WTC11 (cell line): ENCODE data around the gene GPD1. TPM values are rescaled to one million over a fixed set of nuclear protein-coding genes. Genes with fewer than 3 reads are reported as not detected.

Experiments used
- ATAC-seq: fragments of 200-7000 bp; cut with Tn5 transposase; 2 replicates; pipeline ENCODE4 v1.10.0; 2021; ENCODE audit warnings: mild to moderate bottlenecking, moderate library complexity
- CTCF ChIA-PET: fragments of 300-600 bp; sonication (Branson Sonifier 250); formaldehyde crosslinking; loops from one replicate; lab custom pipeline; 2021; ENCODE audit warnings: antibody characterized with exemption; lab: Charles Lee
- POLR2A ChIA-PET: fragments of 350-600 bp; sonication (Branson Sonifier 250); formaldehyde crosslinking; loops from one replicate; lab custom pipeline; 2021; ENCODE audit warnings: antibody characterized with exemption; lab: Charles Lee
- DNase-seq: peaks from one replicate; pipeline ENCODE4 v3.0.0; 2021; ENCODE audit warnings: low spot score
- H3K27ac Mint-ChIP-seq: 2 replicates; pipeline ENCODE4 v1.8.0; 2021; ENCODE audit warnings: mixed read lengths
- H3K27me3 Mint-ChIP-seq: 2 replicates; pipeline ENCODE4 v1.8.0; 2021; ENCODE audit warnings: low read depth, mild to moderate bottlenecking, moderate library complexity, mixed read lengths
- H3K36me3 Mint-ChIP-seq: 2 replicates; pipeline ENCODE4 v1.8.0; 2021; ENCODE audit warnings: mixed read lengths
- H3K4me1 Mint-ChIP-seq: 2 replicates; pipeline ENCODE4 v1.8.0; 2022; ENCODE audit warnings: mixed read lengths
- H3K4me3 Mint-ChIP-seq: 2 replicates; pipeline ENCODE4 v1.8.0; 2021; ENCODE audit warnings: mild to moderate bottlenecking, moderate library complexity, mixed read lengths
- H3K9me3 Mint-ChIP-seq: 2 replicates; pipeline ENCODE4 v1.8.0; 2021; ENCODE audit warnings: mixed read lengths
- AFF4 ChIP-seq: sonication (generic); formaldehyde crosslinking; IDR thresholded peaks from 2 replicates; pipeline ENCODE4 v1.8.1; 2023; ENCODE audit warnings: mild to moderate bottlenecking, missing genetic modification reagents, borderline replicate concordance
- AR ChIP-seq: fragments of 250-450 bp; sonication (Bioruptor Pico); IDR thresholded peaks from 2 replicates; pipeline ENCODE4 v1.9.0; 2021; ENCODE audit warnings: mild to moderate bottlenecking
- ESRRA ChIP-seq: sonication (generic); formaldehyde crosslinking; IDR thresholded peaks from 2 replicates; pipeline ENCODE4 v1.8.1; 2022; ENCODE audit warnings: mild to moderate bottlenecking, missing genetic modification reagents, borderline replicate concordance
- ETV6 ChIP-seq: sonication (generic); formaldehyde crosslinking; IDR thresholded peaks from 2 replicates; pipeline ENCODE4 v1.8.1; 2022; ENCODE audit warnings: mild to moderate bottlenecking, missing genetic modification reagents
- FOXK1 ChIP-seq: sonication (generic); formaldehyde crosslinking; IDR thresholded peaks from 2 replicates; pipeline ENCODE4 v1.8.0; 2022; ENCODE audit warnings: mild to moderate bottlenecking, moderate library complexity, missing genetic modification reagents
- JUN ChIP-seq: sonication (generic); formaldehyde crosslinking; IDR thresholded peaks from 2 replicates; pipeline ENCODE4 v1.8.0; 2023; ENCODE audit warnings: mild to moderate bottlenecking, missing genetic modification reagents
- NFYB ChIP-seq: sonication (generic); formaldehyde crosslinking; conservative IDR thresholded peaks from 2 replicates; pipeline ENCODE4 v1.8.0; 2022; ENCODE audit warnings: low read depth, missing genetic modification reagents
- NR3C1 ChIP-seq: sonication (generic); formaldehyde crosslinking; conservative IDR thresholded peaks from 2 replicates; pipeline ENCODE4 v1.8.1; 2023; ENCODE audit warnings: low read depth, mild to moderate bottlenecking, missing genetic modification reagents
- RELA ChIP-seq: sonication (generic); formaldehyde crosslinking; IDR thresholded peaks from 2 replicates; pipeline ENCODE4 v1.8.1; 2022; ENCODE audit warnings: missing genetic modification reagents, mild to moderate bottlenecking, borderline replicate concordance
- SOX15 ChIP-seq: fragments of 250-450 bp; sonication (Bioruptor Pico); IDR thresholded peaks from 2 replicates; pipeline ENCODE4 v1.9.0; 2021; ENCODE audit warnings: mild to moderate bottlenecking
- ZBTB43 ChIP-seq: sonication (generic); formaldehyde crosslinking; IDR thresholded peaks from 2 replicates; pipeline ENCODE4 v1.8.1; 2023; ENCODE audit warnings: mild to moderate bottlenecking, missing genetic modification reagents
- total RNA-seq: library from RNA; stranded (reverse); gene quantifications from 3 replicates; pipeline ENCODE4 v1.2.3, GENCODE V29; 2021
- TF ChIP-seq, protein P1 (sequence below): sonication (generic); formaldehyde crosslinking; IDR thresholded peaks from 2 replicates; pipeline ENCODE4 v1.8.0; 2022; ENCODE audit warnings: mild to moderate bottlenecking, missing genetic modification reagents

Gene GPD1
- total RNA-seq, 1 experiment from 2014 or later = 0.77 TPM

DNA sequence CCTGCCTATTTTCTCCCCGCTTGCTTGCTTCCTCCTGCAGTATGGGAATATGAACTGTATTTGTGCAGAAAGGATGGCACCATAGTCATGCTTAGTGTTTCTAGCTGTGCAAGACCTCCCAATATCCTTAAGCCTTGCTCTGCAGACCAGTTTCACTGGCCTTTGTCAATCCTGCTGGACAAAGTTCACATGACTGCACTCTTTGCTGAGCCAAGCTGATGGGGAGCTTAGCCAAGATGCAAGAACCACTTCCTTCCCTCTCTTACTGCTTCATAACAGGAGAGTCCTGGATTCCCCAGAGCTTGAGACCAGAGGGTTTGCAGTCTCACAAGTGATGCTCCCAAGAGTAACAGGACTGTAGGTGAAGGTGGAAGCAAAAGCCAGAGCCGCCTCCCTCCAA is 42.6 kb upstream of the GPD1 start:
- no peak overlapping the region for H3K4me3 Mint-ChIP-seq
- H3K4me1 Mint-ChIP-seq = peaks cover 10% of the 10 kb centered on the region
- POLR2A ChIA-PET = no interaction called here
- no peaks in the 10 kb centered on the region for H3K36me3 Mint-ChIP-seq
- H3K27ac Mint-ChIP-seq = no peak overlapping the region
- ATAC-seq (no peak), DNase-seq (no peak)
- peaks cover 49% of the 10 kb centered on the region for H3K27me3 Mint-ChIP-seq
- H3K9me3 Mint-ChIP-seq = no peaks in the 10 kb centered on the region
- TF ChIP-seq AR (CRISPR knock-in tag) (no peak), AFF4 (CRISPR knock-in tag) (no peak), ESRRA (CRISPR knock-in tag) (no peak), ZBTB43 (CRISPR knock-in tag) (no peak), JUN (CRISPR knock-in tag) (no peak), ETV6 (CRISPR knock-in tag) (no peak), SOX15 (CRISPR knock-in tag) (no peak)
- CTCF ChIA-PET = interaction anchor here (1.1 to 5.3 kb wide), 2 partner anchors 9 to 94 kb away, joined by 5 to 39 read pairs; no protein-coding TSS in a partner anchor

DNA sequence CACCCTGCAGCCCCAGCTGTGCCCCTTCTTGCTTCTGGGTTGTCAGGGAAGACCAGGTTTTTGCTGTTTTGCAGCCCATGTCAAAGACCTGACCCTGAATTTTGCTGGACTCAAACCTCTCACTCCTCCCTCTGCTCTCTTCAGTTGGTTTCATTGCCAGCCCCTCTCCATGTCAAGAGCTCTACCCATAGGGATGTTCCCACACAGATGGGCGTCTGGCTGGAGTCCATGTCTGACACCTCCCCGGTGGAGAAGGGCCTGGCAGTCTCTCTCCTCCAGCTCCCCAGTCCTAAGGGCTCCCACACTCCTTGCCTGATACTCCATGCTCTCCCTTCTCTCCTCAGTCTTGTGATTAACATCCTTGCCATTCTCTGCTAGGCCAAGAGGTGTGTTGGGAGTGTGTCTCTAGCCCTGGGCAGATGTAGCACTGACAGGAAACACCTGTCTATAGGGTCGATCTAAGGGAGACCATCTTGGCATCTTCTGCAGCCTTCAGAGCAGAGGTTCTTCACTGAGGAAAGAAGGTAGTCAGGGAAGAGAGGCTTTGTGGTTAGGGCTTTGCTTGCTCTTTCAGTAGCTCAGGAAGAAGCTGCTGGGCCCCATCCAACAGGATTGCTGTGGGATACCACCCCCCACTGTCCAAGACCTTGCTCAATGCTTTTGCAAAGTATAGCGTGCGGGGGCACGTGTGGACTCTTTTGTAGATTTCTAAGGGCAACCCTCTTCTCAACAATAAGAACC is 41.7 kb upstream of the GPD1 start:
- Mint-ChIP-seq H3K36me3 (no peaks in the 10 kb centered on the region), H3K27me3 (peaks cover 39% of the 10 kb centered on the region)
- POLR2A ChIA-PET = no interaction called here
- no peak for TF ChIP-seq RELA (CRISPR knock-in tag)
- TF ChIP-seq, protein P1, sequence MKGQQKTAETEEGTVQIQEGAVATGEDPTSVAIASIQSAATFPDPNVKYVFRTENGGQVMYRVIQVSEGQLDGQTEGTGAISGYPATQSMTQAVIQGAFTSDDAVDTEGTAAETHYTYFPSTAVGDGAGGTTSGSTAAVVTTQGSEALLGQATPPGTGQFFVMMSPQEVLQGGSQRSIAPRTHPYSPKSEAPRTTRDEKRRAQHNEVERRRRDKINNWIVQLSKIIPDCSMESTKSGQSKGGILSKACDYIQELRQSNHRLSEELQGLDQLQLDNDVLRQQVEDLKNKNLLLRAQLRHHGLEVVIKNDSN (CRISPR knock-in tag) = no peak
- TF ChIP-seq FOXK1 (CRISPR knock-in tag) = no peak
- no peak for TF ChIP-seq NFYB (CRISPR knock-in tag)
- TF ChIP-seq NR3C1 (CRISPR knock-in tag) = no peak
- TF ChIP-seq, all 79 proteins: peak for 0
- H3K27ac Mint-ChIP-seq = no peak overlapping the region
- H3K4me1 Mint-ChIP-seq = peaks cover under 1% of the 10 kb centered on the region
- DNase-seq (no peak), ATAC-seq (no peak)
- no peaks in the 10 kb centered on the region for H3K9me3 Mint-ChIP-seq
- H3K4me3 Mint-ChIP-seq = no peak overlapping the region
- CTCF ChIA-PET = interaction anchor here (1.2 to 10.9 kb wide), 5 partner anchors 8 to 195 kb away, joined by 3 to 219 read pairs (median 4); partner anchors contain the start of gene AQP6
